Kidney (tissue), 14 donors: Measurements from ENCODE around the gene ADTRP. TPM values are rescaled to one million over a fixed set of nuclear protein-coding genes. Genes with fewer than 3 reads are reported as not detected.

Source experiments
- DNase-seq, 5 donors: peaks; one replicate each; pipeline ENCODE4 v3.0.0-alpha.2; 2013 to 2020
- FAIRE-seq: peaks from 2 replicates; lab custom pipeline; 2012; peaks lifted over from hg19 to GRCh38; lab: Jason Lieb, UNC
- H3K27ac ChIP-seq, 2 donors: one replicate each; pipeline ENCODE4 v1.7.0; 2013; ENCODE audit warnings: low read depth in 2 of 2, low read length in 2 of 2, inconsistent platforms in 1 of 2
- H3K27me3 ChIP-seq: one replicate; pipeline ENCODE4 v1.7.1; 2013; ENCODE audit warnings: low read length, inconsistent platforms; ENCODE audit not compliant: control insufficient read depth, insufficient read depth
- H3K36me3 ChIP-seq, 3 donors: one replicate each; pipeline versions ENCODE4 v1.7.0 to v1.7.1; 2013; ENCODE audit warnings: low read length in 3 of 3, control low read depth in 1 of 3, inconsistent platforms in 1 of 3; ENCODE audit not compliant: insufficient read depth in 3 of 3, control insufficient read depth in 2 of 3
- H3K4me1 ChIP-seq, 3 donors: one replicate each; pipeline versions ENCODE4 v1.7.0 to v1.7.1; 2013; ENCODE audit warnings: low read length in 3 of 3, inconsistent platforms in 1 of 3, low read depth in 1 of 3; ENCODE audit not compliant: control insufficient read depth in 2 of 3, insufficient read depth in 2 of 3
- H3K4me3 ChIP-seq, 3 donors: one replicate each; pipeline versions ENCODE4 v1.7.0 to v1.8.1; 2013; ENCODE audit warnings: low read length in 3 of 3, control low read depth in 1 of 3, inconsistent platforms in 1 of 3
- H3K9ac ChIP-seq, 3 donors: one replicate each; pipeline versions ENCODE4 v1.7.0 to v1.7.1; 2013; ENCODE audit warnings: low read length in 3 of 3, control low read depth in 1 of 3, inconsistent platforms in 1 of 3
- H3K9me3 ChIP-seq, 3 donors: one replicate each; pipeline versions ENCODE4 v1.7.0 to v1.7.1; 2013; ENCODE audit warnings: low read length in 3 of 3, control low read depth in 1 of 3, inconsistent platforms in 1 of 3; ENCODE audit not compliant: control insufficient read depth in 2 of 3, insufficient read depth in 1 of 3
- CTCF ChIP-seq: IDR thresholded peaks from 3 replicates; pipeline ENCODE4 v1.5.1; 2012; ENCODE audit warnings: mild to moderate bottlenecking, moderate library complexity, borderline replicate concordance; ENCODE audit not compliant: insufficient read depth; ENCODE audit errors: extremely low read depth
- intact Hi-C: fragments of 100-400 bp; cut with DNase I; formaldehyde crosslinking; loops from one replicate; pipeline ENCODE4 v1.11.1; 2022
- polyA plus RNA-seq: library from polyadenylated mRNA; stranded (reverse); fragments of 350-450 nt; fragmentation: Illumina TruSeq; extraction: RNeasy Lipid Tissue Mini Kit (QIAGEN cat#74804); gene quantifications from one replicate; pipeline ENCODE4 v1.2.3, GENCODE V29; 2014; ENCODE audit warnings: low read depth, low replicate concordance; ENCODE audit not compliant: insufficient read depth
- total RNA-seq: library from RNA; stranded (reverse); fragmentation: NEBNext Ultra II Directional; extraction: Animal tissue kit (Norgen Biotek cat#: 25700); gene quantifications from one replicate; pipeline ENCODE4 v1.2.1, GENCODE V29; 2021
- donor health status: control.
- donor health status: control.
- donor health status: control.
- donor health status: control.
- donor health status: control.
- donor health status: DM: yes; HTN: yes; CAD: no.
- donor health status: Normal renal cell carcinoma (clear cell type).

Gene ADTRP
- total and polyA plus RNA-seq, 2 donors from 2014 or later = 2.7 to 5.9 TPM

- H3K9me3 ChIP-seq = no peaks in the 10 kb centered on the region
- no peak overlapping the region for H3K9ac ChIP-seq
- H3K4me1 ChIP-seq = peaks cover 0 to 12% (median 0%) of the 10 kb centered on the region in 3 donors
- DNase-seq (no peak), FAIRE-seq (no peak)
- no peaks in the 10 kb centered on the region for H3K27me3 ChIP-seq
- intact Hi-C loops = no loop called here
- TF ChIP-seq CTCF = no peak
- H3K27ac ChIP-seq = no peak overlapping the region
- H3K36me3 ChIP-seq = no peaks in the 10 kb centered on the region
- H3K4me3 ChIP-seq = no peak overlapping the region
Measured at GRCh38 chr6:11727998-11728961, 50.3 kb downstream of the ADTRP start.

- intact Hi-C loops = no loop called here
- no peak overlapping the region for H3K27ac ChIP-seq
- DNase-seq = no peak
- peaks cover 0 to 12% (median 0%) of the 10 kb centered on the region in 3 donors for H3K4me1 ChIP-seq
- no peak for TF ChIP-seq CTCF
- no peak overlapping the region for H3K9ac ChIP-seq
- no peaks in the 10 kb centered on the region for H3K9me3 ChIP-seq
- H3K4me3 ChIP-seq = no peak overlapping the region
- FAIRE-seq = no peak
- H3K36me3 ChIP-seq = no peaks in the 10 kb centered on the region
- H3K27me3 ChIP-seq = no peaks in the 10 kb centered on the region
Measured at GRCh38 chr6:11727346-11727997, 51.1 kb downstream of the ADTRP start.

GRCh38 chr6:11724286-11724685 lies 54.3 kb downstream of the ADTRP start:
- no peak for DNase-seq
- no peak overlapping the region for H3K4me3 ChIP-seq
- no peak for TF ChIP-seq CTCF
- no peak overlapping the region for H3K9ac ChIP-seq
- no peaks in the 10 kb centered on the region for H3K36me3 ChIP-seq
- no peaks in the 10 kb centered on the region for H3K9me3 ChIP-seq
- H3K27ac ChIP-seq = no peak overlapping the region
- H3K27me3 ChIP-seq = no peaks in the 10 kb centered on the region
- intact Hi-C loops = no loop called here
- H3K4me1 ChIP-seq = no peaks in the 10 kb centered on the region
- FAIRE-seq = no peak
